Fibroblast of the aortic adventitia (primary cell): Measurements from ENCODE around the gene ATP5F1A. TPM values are rescaled to one million over a fixed set of nuclear protein-coding genes. Genes with fewer than 3 reads are reported as not detected.

Experiments
- DNase-seq: peaks from one replicate; pipeline ENCODE4 v3.0.0-alpha.2; 2010; ENCODE audit warnings: low read depth
- H3K4me3 ChIP-seq: 2 replicates; pipeline ENCODE4 v1.5.1; 2011; ENCODE audit warnings: low read depth, mild to moderate bottlenecking, control low read depth, low read length, moderate library complexity
- CTCF ChIP-seq: IDR thresholded peaks from 2 replicates; pipeline ENCODE4 v1.5.1; 2011; ENCODE audit warnings: mild to moderate bottlenecking, low read length, control low read depth, inconsistent platforms; ENCODE audit not compliant: insufficient read depth
- total RNA-seq: library from RNA; depleted of rRNA; stranded (reverse); fragments of >200 nt; gene quantifications from 2 replicates; pipeline ENCODE4 v1.2.3, GENCODE V29; 2012; ENCODE audit warnings: low replicate concordance

Gene ATP5F1A
- total RNA-seq, 1 donor: 609 TPM

GRCh38 chr18:46113751-46114150 lies 15.7 kb upstream of the ATP5F1A start:
- no peak overlapping the region for H3K4me3 ChIP-seq
- DNase-seq: no peak
- no peak for TF ChIP-seq CTCF

- no peak overlapping the region for H3K4me3 ChIP-seq
- DNase-seq: no peak
- TF ChIP-seq CTCF: no peak
These were observed 12.3 kb upstream of the ATP5F1A start for GRCh38 chr18:46110406-46110805.

DNA sequence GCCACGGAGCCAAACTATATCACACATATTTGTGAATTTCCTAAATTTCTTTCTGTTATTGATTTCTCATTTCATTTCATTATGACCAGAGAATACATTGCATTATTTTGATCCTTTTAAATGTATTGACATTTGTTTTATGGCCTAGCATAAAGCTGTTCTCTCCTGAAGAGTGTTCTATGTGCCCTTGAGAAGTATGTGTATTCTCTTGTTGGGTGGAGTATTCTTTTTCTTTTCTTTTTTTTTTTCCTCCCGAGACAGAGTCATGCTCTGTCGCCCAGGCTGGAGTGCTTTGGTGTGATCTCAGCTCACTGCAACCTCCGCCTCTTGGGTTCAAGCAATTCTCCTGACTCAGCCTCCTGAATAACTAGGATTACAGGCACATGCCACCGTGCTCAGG lies 11.3 kb upstream of the ATP5F1A start:
- DNase-seq: no peak
- H3K4me3 ChIP-seq: no peak overlapping the region
- TF ChIP-seq CTCF: no peak

GRCh38 chr18:46104128-46104911 lies 6.2 kb upstream of the ATP5F1A start, which contains the start of gene HAUS1:
Gene HAUS1, plus strand, starts transcription at chr18:46104385. Its CDS starts 27 bp downstream, at chr18:46104412.
- DNase-seq: peak; percentile 70
- H3K4me3 ChIP-seq: peak within 1 kb of the TSS; percentile 90
- no peak for TF ChIP-seq CTCF

DNA sequence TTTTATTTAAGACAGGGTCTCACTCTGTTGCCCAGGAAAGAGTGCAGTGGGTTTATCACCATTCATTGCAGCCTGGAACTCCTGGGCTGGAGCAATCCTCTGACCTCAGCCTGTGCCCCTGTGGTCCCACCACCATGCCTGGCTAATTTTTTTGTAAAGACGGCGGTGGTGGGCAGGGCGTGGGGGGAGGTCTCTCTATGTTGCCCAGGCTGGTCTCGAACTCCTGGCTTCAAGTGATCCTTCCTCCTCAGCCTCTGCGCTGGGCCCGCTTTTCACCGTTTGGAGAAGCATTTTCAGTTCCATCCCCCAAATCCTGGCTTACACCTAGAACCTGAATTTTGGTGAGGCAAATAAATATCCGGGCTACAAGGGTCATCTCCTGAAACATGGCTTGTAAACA lies 1.4 kb upstream of the ATP5F1A start:
- no peak for TF ChIP-seq CTCF
- no peak for DNase-seq
- no peak overlapping the region for H3K4me3 ChIP-seq

DNA sequence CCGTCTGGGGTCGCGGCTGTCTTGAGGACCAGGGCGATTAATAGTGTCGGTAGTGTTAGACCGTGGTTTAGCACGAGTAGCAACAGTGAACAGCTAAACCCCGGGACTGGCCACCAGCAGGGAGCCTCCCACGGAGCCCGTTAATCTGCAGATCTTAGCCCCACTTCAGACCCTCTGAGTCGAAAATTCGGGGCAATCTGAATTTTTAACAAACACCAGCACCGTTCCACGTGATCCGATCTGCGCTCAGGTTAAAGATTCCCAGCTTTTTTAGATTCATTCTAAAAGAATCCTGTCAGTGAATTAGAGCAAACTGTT lies 479 bp upstream of the ATP5F1A start:
- H3K4me3 ChIP-seq: peak overlapping the region; percentile 54
- no peak for DNase-seq
- no peak for TF ChIP-seq CTCF

DNA sequence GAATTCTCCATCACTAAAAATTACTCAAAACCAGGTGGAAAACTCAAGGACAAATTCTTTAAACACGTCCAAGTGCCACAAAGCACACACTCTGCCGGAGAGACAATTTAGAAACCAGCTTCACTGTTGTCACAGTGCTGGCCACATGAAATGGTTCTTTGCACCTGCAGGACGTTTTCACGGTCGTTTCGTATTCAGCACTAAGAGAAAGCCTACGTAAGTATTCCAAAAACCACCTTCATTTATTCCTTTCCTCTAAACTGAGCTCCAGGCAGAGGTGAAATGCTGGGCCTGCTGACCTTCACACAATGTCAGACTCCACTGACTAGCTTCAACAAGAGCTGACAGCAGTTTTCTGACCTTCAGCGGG lies 680 bp downstream of the ATP5F1A start:
- peak overlapping the region; percentile 96 for H3K4me3 ChIP-seq
- no peak for TF ChIP-seq CTCF
- DNase-seq: no peak
